ENCODE results near the gene OSBP. TPM values are rescaled to one million over a fixed set of nuclear protein-coding genes. Genes with fewer than 3 reads are reported as not detected.
"Not testable (repeated sequence)": the region's sequence is repeated elsewhere in the genome, so short reads cannot be mapped to it uniquely, and the experiment has no call there.

Gene OSBP
- total and polyA plus RNA-seq, 3 experiments from 2014 or later = 32.3 to 38.4 (median 37.8) TPM

- H3K4me3 Mint-ChIP-seq = no peak overlapping the region
- Histone ChIP-seq H3K36me3 (ENCODE audit: insufficient read depth, low read length) (peaks cover 52% of the 10 kb centered on the region), H3K4me1 (ENCODE audit: insufficient read depth, low read length) (no peaks in the 10 kb centered on the region), H3K9me3 (ENCODE audit: low read length) (no peaks in the 10 kb centered on the region), H3K4me3 (ENCODE audit: low read length) (no peak overlapping the region), H3K27me3 (ENCODE audit: insufficient read depth, low read length, poor library complexity, severe bottlenecking) (no peaks in the 10 kb centered on the region), H3K27ac (ENCODE audit: low read depth, low read length) (no peak overlapping the region)
- no peaks in the 10 kb centered on the region for H3K9me3 Mint-ChIP-seq
- no peaks in the 10 kb centered on the region for H3K27me3 Mint-ChIP-seq
- CTCF ChIA-PET = interaction anchor here (1.1 kb wide), 2 partner anchors 25 to 106 kb away, joined by 3 to 4 read pairs; partner anchors contain the start of gene PATL1
- no peak overlapping the region for H3K27ac Mint-ChIP-seq
- H3K4me1 Mint-ChIP-seq = peaks cover 2 to 7% (median 6%) of the 10 kb centered on the region in 3 donors
- peaks cover 12 to 93% (median 37%) of the 10 kb centered on the region in 3 donors for H3K36me3 Mint-ChIP-seq
- DNase-seq = no peak
- POLR2A ChIA-PET = interaction anchor here (0.6 kb wide), 1 partner anchor 22 kb away, joined by 3 read pairs; no protein-coding TSS in a partner anchor
These were observed 27.8 kb upstream of the OSBP start for GRCh38 chr11:59643390-59643789.

GRCh38 chr11:59641156-59641555, 25.6 kb upstream of the OSBP start:
- DNase-seq = no peak
- CTCF ChIA-PET = no interaction called here
- H3K4me1 Mint-ChIP-seq = peaks cover 2 to 7% (median 6%) of the 10 kb centered on the region in 3 donors
- peaks cover 9 to 92% (median 44%) of the 10 kb centered on the region in 3 donors for H3K36me3 Mint-ChIP-seq
- no peaks in the 10 kb centered on the region for H3K9me3 ChIP-seq (ENCODE audit: low read length)
- H3K27me3 ChIP-seq (ENCODE audit: insufficient read depth, low read length, poor library complexity, severe bottlenecking) = no peaks in the 10 kb centered on the region
- H3K9me3 Mint-ChIP-seq = no peaks in the 10 kb centered on the region
- POLR2A ChIA-PET = no interaction called here
- no peak overlapping the region for H3K4me3 Mint-ChIP-seq
- H3K27ac Mint-ChIP-seq = peak overlapping the region in 2 of 8 donors; percentile 55 to 91
- H3K4me1 ChIP-seq (ENCODE audit: insufficient read depth, low read length) = no peaks in the 10 kb centered on the region
- no peaks in the 10 kb centered on the region for H3K27me3 Mint-ChIP-seq
- peaks cover 45% of the 10 kb centered on the region for H3K36me3 ChIP-seq (ENCODE audit: insufficient read depth, low read length)
- no peak overlapping the region for H3K27ac ChIP-seq (ENCODE audit: low read depth, low read length)
- no peak overlapping the region for H3K4me3 ChIP-seq (ENCODE audit: low read length)

- ChIA-PET POLR2A (no interaction called here), CTCF (no interaction called here)
- Mint-ChIP-seq H3K36me3 (peaks cover 0 to 23% (median 4%) of the 10 kb centered on the region in 3 donors), H3K4me1 (no peaks in the 10 kb centered on the region), H3K27me3 (no peaks in the 10 kb centered on the region), H3K4me3 (no peak overlapping the region), H3K9me3 (no peaks in the 10 kb centered on the region), H3K27ac (no peak overlapping the region)
- H3K27ac ChIP-seq (ENCODE audit: low read depth, low read length) = no peak overlapping the region
- peaks cover 1% of the 10 kb centered on the region for H3K36me3 ChIP-seq (ENCODE audit: insufficient read depth, low read length)
- H3K4me1 ChIP-seq (ENCODE audit: insufficient read depth, low read length) = no peaks in the 10 kb centered on the region
- no peaks in the 10 kb centered on the region for H3K9me3 ChIP-seq (ENCODE audit: low read length)
- DNase-seq = no peak
- H3K27me3 ChIP-seq (ENCODE audit: insufficient read depth, low read length, poor library complexity, severe bottlenecking) = no peaks in the 10 kb centered on the region
- H3K4me3 ChIP-seq (ENCODE audit: low read length) = no peak overlapping the region
These were observed 14.9 kb upstream of the OSBP start for GRCh38 chr11:59630493-59630892.

GRCh38 chr11:59629996-59630395, 14.4 kb upstream of the OSBP start:
- Mint-ChIP-seq H3K4me1 (no peaks in the 10 kb centered on the region), H3K27ac (no peak overlapping the region)

GRCh38 chr11:59626969-59627368, 11.4 kb upstream of the OSBP start:
- H3K9me3 ChIP-seq (ENCODE audit: low read length); H3K36me3 ChIP-seq (ENCODE audit: insufficient read depth, low read length); CTCF ChIA-PET; DNase-seq; H3K27me3 ChIP-seq (ENCODE audit: insufficient read depth, low read length, poor library complexity, severe bottlenecking); POLR2A ChIA-PET; H3K4me1 Mint-ChIP-seq; H3K27me3 Mint-ChIP-seq; H3K4me1 ChIP-seq (ENCODE audit: insufficient read depth, low read length); H3K4me3 ChIP-seq (ENCODE audit: low read length); H3K27ac Mint-ChIP-seq; H3K4me3 Mint-ChIP-seq; H3K27ac ChIP-seq (ENCODE audit: low read depth, low read length); H3K9me3 Mint-ChIP-seq: not testable (repeated sequence)
- H3K36me3 Mint-ChIP-seq = peaks cover 0 to 14% (median 4%) of the 10 kb centered on the region in 3 donors

More at GRCh38 chr11:59629996-59630395, 14.4 kb upstream of the OSBP start:
- Histone ChIP-seq H3K27ac (ENCODE audit: low read depth, low read length) (no peak overlapping the region), H3K4me3 (ENCODE audit: low read length) (no peak overlapping the region), H3K4me1 (ENCODE audit: insufficient read depth, low read length) (no peaks in the 10 kb centered on the region), H3K36me3 (ENCODE audit: insufficient read depth, low read length) (no peaks in the 10 kb centered on the region), H3K9me3 (ENCODE audit: low read length) (no peaks in the 10 kb centered on the region), H3K27me3 (ENCODE audit: insufficient read depth, low read length, poor library complexity, severe bottlenecking) (no peaks in the 10 kb centered on the region)
- Mint-ChIP-seq H3K27me3 (no peaks in the 10 kb centered on the region), H3K4me3 (no peak overlapping the region), H3K9me3 (no peaks in the 10 kb centered on the region), H3K36me3 (peaks cover 0 to 18% (median 4%) of the 10 kb centered on the region in 3 donors)
- ChIA-PET CTCF (no interaction called here), POLR2A (no interaction called here)
- no peak for DNase-seq

- no peak for DNase-seq
- Mint-ChIP-seq H3K4me3 (no peak overlapping the region), H3K36me3 (peaks cover 0 to 8% (median 2%) of the 10 kb centered on the region in 3 donors), H3K4me1 (no peaks in the 10 kb centered on the region), H3K27ac (no peak overlapping the region), H3K27me3 (no peaks in the 10 kb centered on the region), H3K9me3 (no peaks in the 10 kb centered on the region)
- no peak overlapping the region for H3K4me3 ChIP-seq (ENCODE audit: low read length)
- no peaks in the 10 kb centered on the region for H3K9me3 ChIP-seq (ENCODE audit: low read length)
- no peaks in the 10 kb centered on the region for H3K4me1 ChIP-seq (ENCODE audit: insufficient read depth, low read length)
- no peaks in the 10 kb centered on the region for H3K27me3 ChIP-seq (ENCODE audit: insufficient read depth, low read length, poor library complexity, severe bottlenecking)
- ChIA-PET POLR2A (no interaction called here), CTCF (no interaction called here)
- no peak overlapping the region for H3K27ac ChIP-seq (ENCODE audit: low read depth, low read length)
- H3K36me3 ChIP-seq (ENCODE audit: insufficient read depth, low read length) = no peaks in the 10 kb centered on the region
These were observed 10.1 kb upstream of the OSBP start for GRCh38 chr11:59625703-59626102.

GRCh38 chr11:59617876-59618275, 2.3 kb upstream of the OSBP start:
- POLR2A ChIA-PET = interaction anchor here (4.4 kb wide), 1 partner anchor 51 kb away, joined by 59 read pairs; the partner anchor contains the start of gene PATL1
- H3K36me3 Mint-ChIP-seq = peaks cover 0 to 15% (median 0%) of the 10 kb centered on the region in 3 donors
- CTCF ChIA-PET = interaction anchor here (0.8 to 3.1 kb wide), 2 partner anchors 52 to 67 kb away, joined by 3 to 14 read pairs; partner anchors contain the start of gene PATL1

GRCh38 chr11:59616396-59616982, 915 bp upstream of the OSBP start:
- Mint-ChIP-seq H3K27ac (peak overlapping the region; percentile 80 to 99 (median 98)), H3K4me1 (peaks cover 42 to 44% (median 44%) of the 10 kb centered on the region in 3 donors), H3K4me3 (peak overlapping the region; percentile 75 to 98 (median 82)), H3K27me3 (no peaks in the 10 kb centered on the region), H3K36me3 (peaks cover 0 to 25% (median 4%) of the 10 kb centered on the region in 3 donors), H3K9me3 (no peaks in the 10 kb centered on the region)
- Histone ChIP-seq H3K4me1 (ENCODE audit: insufficient read depth, low read length) (peaks cover 40% of the 10 kb centered on the region), H3K4me3 (ENCODE audit: low read length) (peak overlapping the region; percentile 83), H3K9me3 (ENCODE audit: low read length) (no peaks in the 10 kb centered on the region), H3K36me3 (ENCODE audit: insufficient read depth, low read length) (no peaks in the 10 kb centered on the region), H3K27me3 (ENCODE audit: insufficient read depth, low read length, poor library complexity, severe bottlenecking) (no peaks in the 10 kb centered on the region), H3K27ac (ENCODE audit: low read depth, low read length) (peak overlapping the region; percentile 95)
- peak in 1 of 5 donors; percentile 94 for DNase-seq
- POLR2A ChIA-PET = interaction anchor here (0.5 to 4.4 kb wide), 10 partner anchors 37 to 1039 kb away, joined by 3 to 59 read pairs (median 4); partner anchors contain the start of gene PATL1
- CTCF ChIA-PET = interaction anchor here (1.5 to 3.1 kb wide), 5 partner anchors 37 to 79 kb away, joined by 4 to 14 read pairs (median 8); partner anchors contain the start of gene PATL1

More at GRCh38 chr11:59617876-59618275, 2.3 kb upstream of the OSBP start:
- Mint-ChIP-seq H3K27me3 (no peaks in the 10 kb centered on the region), H3K9me3 (no peaks in the 10 kb centered on the region), H3K27ac (peak overlapping the region in 1 of 8 donors; percentile 80), H3K4me1 (peaks cover 28 to 30% (median 30%) of the 10 kb centered on the region in 3 donors), H3K4me3 (no peak overlapping the region)
- DNase-seq = no peak
- Histone ChIP-seq H3K4me3 (ENCODE audit: low read length) (no peak overlapping the region), H3K27ac (ENCODE audit: low read depth, low read length) (no peak overlapping the region), H3K27me3 (ENCODE audit: insufficient read depth, low read length, poor library complexity, severe bottlenecking) (no peaks in the 10 kb centered on the region), H3K36me3 (ENCODE audit: insufficient read depth, low read length) (no peaks in the 10 kb centered on the region), H3K9me3 (ENCODE audit: low read length) (no peaks in the 10 kb centered on the region), H3K4me1 (ENCODE audit: insufficient read depth, low read length) (peaks cover 29% of the 10 kb centered on the region)

All from CD8-positive, alpha-beta memory T cell (primary cell).